ENCODE data around the gene CWC15.
"Not testable (repeated sequence)": the region's sequence is repeated elsewhere in the genome, so short reads cannot be mapped to it uniquely, and the experiment has no call there.

CWC15 gene

DNA sequence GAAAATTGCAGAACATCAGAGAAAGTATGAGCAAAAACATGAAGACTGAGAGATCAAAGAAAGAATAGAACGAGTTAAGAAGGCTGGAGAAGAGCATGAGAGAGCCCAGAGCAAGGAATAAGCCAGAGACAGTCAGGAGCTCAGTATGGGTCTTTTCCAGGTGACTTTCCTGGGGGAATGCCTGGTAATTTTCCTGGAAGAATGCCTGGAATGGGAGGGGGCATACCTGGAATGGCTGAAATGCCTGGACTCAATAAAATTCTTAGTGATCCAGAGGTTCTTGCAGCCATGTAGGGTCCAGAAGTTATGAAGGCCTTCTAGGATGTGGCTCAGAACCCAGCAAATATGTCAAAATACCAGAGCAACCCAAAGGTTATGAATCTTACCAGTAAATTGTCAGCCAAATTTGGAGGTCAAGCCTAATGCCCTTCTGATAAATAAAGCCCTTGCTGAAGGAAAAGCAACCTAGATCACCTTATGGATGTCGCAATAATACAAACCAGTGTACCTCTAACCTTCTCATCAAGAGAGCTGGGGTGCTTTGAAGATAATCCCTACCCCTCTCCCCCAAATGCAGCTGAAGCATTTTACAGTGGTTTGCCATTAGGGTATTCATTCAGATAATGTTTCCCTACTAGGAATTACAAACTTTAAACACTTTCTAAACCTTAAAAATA, 59.5 kb downstream of the CWC15 start:
- H3K27me3 Mint-ChIP-seq (ENCODE audit: low read depth); H3K4me3 Mint-ChIP-seq; H3K27ac Mint-ChIP-seq; H3K36me3 Mint-ChIP-seq (ENCODE audit: low read depth); H3K4me1 Mint-ChIP-seq (ENCODE audit: low read depth); H3K9me3 Mint-ChIP-seq: not testable (repeated sequence)

DNA sequence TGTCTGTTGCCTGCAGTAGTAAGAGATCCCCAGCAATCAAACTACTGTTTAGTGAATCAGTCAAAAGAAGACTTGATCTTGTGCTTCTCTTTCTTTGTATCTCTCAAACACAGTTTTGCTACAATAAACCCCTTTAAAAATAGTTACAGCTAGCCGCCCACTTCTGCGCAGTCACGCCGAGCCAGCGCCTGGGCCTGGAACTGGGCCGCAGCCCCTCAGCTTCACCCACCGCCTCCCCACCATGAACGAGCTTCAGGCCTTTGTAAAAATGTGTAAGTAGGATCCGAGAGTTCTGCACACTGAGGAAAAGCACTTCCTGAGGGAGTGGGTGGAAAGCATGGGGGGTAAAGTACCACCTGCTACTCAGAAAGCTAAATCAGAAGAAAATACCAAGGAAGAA, 60.5 kb downstream of the CWC15 start:
- H3K4me3 Mint-ChIP-seq = no peak overlapping the region
- H3K27ac Mint-ChIP-seq = no peak overlapping the region
- no peaks in the 10 kb centered on the region for H3K9me3 Mint-ChIP-seq
- no peaks in the 10 kb centered on the region for H3K4me1 Mint-ChIP-seq (ENCODE audit: low read depth)
- H3K36me3 Mint-ChIP-seq (ENCODE audit: low read depth) = no peaks in the 10 kb centered on the region
- H3K27me3 Mint-ChIP-seq (ENCODE audit: low read depth) = peaks cover 4% of the 10 kb centered on the region

Data from T-helper 1 cell treated with Interleukin-12 subunit alpha and Interleukin-12 subunit beta and Interleukin-4 antibody, amounts not matched to agents 30 μg/mL and 1 μg/mL, for 36 hours (primary cell).